Activated CD4-positive, alpha-beta T cell treated with anti-CD3 and anti-CD28 coated beads for 1 hour (primary cell): Measurements from ENCODE around the gene TIMM50.
"Not testable (repeated sequence)": the region's sequence is repeated elsewhere in the genome, so short reads cannot be mapped to it uniquely, and the experiment has no call there.

Source experiments
- DNase-seq: peaks from one replicate; pipeline ENCODE4 v3.0.0-alpha.2; 2020

Gene TIMM50

GRCh38 chr19:39480337-39481228 is at the start of gene TIMM50:
TIMM50 (plus strand) TSS chr19:39480838; CDS start chr19:39480854, 16 bp downstream.
- DNase-seq = peak; percentile 94

DNA sequence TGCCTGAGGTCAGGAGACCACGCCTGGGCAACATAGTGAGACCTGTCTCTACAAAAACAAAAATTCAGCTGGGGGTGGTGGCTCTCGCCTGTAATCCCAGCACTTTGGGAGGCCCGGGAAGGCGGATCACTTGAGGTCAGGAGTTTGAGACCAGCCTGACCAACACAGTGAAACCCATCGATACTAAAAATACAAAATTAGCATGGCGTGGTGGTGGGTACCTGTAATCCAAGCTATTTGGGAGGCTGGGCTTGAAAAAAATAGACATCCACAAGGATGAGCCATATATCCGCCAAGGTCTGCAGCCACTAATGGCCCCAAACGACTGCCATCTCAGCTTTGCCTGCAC is 48.0 kb upstream of the TIMM50 start:
- no peak for DNase-seq

DNA sequence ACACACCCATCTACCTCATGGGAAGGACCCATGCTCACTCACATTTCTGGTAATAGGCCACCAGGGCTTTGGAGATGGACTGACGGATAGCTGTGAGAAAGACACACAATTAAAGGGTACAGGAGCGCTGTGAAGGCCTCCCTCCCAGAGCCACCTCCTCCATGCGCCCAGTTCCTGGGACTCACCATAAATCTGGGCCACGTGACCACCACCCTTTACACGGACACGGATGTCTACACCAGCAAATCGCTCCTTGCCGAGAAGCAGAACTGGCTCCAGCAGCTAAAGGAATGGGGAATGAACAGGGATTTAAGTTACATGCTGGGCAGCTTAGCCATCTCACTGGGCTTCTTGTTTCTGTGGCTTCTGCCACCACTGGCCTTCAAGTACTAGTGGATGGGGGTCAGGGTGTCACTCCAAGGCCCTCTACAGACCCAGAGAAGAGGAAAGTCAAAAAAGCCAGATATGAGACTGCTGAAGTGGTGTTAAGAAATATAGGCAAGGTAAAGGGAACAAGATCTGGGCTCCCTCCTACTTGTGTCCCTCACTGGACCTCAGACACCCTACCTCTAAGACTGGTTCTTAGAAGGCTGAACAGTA is 47.1 kb upstream of the TIMM50 start:
- DNase-seq = no peak

DNA sequence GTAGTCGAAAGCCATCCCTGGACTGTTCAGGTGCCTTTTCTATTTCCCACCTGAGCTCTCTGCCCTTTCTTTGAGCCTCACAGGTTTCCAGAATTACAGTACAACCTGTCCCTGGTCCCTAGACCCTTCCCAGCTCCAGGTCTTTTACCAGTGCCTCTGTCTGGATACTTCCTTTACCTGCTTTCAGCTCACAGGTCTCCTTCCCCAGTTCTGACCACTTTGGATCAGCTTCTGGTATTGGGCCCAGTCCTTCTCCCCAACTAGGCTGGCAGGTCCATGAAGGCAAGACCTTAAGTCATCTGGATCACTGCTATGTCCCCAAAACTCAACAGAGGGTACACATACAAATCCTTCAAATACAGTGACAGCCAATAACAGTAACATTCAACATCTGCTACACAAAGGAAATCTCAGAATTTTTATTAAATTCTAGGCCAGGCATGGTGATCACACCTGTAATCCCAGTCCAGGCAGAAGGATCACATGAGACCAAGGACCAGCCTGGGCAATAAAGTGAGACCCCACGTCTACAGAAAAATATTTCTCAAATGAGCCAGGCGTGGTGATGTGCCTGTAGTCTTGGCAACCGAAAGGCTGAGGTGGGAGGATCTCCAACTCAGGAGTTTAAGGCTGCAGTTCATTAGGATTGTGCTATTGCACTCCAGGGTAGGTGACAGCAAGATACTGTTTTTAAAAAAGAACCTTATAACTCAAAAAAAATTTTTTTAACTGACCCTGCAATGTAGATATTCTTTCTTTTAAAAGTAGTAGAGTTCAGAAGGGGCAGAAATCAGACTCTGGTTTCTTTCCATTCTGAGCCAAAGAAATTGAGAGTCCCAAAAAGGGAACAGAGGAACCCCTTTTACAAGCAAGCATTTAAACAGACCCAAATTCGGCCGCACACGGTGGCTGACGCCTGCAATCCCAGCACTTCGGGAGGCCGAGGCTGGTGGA is 46.2 kb upstream of the TIMM50 start:
- no peak for DNase-seq

DNA sequence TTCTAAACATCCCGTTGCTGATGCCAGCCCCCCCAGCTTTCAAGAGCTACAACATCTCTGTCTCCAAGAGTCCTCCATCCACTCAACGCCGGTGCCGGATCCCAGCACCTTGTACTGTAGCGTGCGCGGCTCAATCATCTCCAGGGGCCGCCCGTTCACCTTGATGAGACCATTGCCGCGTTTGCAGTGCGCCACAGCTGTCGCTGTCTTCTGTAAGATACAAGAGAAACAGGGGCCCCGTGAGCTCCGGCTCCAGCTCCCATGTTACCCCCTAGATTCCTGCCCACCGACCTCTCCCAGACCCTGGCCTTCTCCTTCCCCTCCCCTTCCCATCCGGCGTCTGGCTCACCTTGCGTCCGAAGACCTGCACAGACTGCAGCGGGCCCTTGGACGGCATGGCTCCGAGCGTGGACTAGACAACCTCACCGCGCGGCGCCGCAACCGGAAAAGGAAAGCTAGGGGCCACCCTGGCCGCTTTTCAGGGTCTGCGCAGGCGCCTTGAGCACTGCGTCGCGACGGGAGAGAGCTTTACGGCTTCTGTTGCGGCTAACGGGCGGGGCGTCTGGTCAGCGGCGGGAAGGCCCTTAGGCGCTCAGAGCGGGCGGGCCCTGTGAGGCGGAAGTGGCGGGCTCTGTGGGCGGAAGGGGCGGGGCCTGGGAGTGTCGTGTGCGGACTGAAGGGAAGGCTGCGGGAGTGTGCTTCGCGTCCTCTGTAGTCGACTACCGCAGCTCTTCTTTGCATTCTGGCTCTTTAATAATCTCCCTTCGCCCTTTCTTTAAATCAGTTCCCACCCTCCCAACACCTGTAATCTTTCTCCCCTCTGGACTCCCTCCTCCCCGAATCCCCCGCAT is 44.9 kb upstream of the TIMM50 start, which contains the start of gene RPS16:
TSS of gene RPS16 (minus strand) at position 451 of the 851 bp plus-strand sequence. CDS start at position 397, 54 bp downstream.
- peak; percentile 99 for DNase-seq

- DNase-seq = no peak
These were observed 44.3 kb upstream of the TIMM50 start for GRCh38 chr19:39436350-39436716.

DNA sequence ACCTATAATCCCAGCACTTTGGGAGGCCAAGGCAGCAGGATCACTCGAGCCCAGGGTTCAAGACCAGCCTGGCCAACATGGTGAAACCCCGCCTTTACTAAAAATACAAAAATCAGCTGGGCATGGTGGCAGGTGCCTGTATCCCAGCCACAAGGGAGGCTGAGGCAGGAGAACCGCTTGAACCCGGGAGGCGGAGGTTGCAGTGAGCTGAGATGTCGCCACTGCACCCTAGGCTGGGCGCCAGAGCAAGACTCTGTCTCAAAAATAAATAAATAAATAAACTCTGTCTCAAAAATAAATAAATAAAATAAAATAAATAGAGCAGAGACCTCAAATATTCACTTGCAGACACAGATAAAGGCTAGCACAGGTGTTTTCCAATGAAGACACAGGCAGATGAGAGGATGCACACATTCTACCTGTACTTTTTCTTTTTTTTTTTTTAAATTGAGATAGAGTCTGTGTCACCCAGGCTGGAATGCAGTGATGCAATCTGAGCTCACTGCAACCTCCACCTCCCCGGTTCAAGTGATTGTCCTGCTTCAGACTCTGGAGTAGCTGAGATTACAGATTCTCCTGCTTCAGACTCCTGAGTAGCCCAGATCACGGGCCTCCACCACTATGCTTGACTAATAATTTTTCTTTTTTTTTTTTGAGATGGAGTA is 42.2 kb upstream of the TIMM50 start:
- no peak for DNase-seq

GRCh38 chr19:39444598-39445195 is 35.9 kb upstream of the TIMM50 start:
- no peak for DNase-seq

GRCh38 chr19:39445196-39446111 is 35.2 kb upstream of the TIMM50 start, which contains the start of gene SUPT5H:
SUPT5H (plus strand) TSS chr19:39445582; CDS start chr19:39445891, 309 bp downstream.
- peak; percentile 96 for DNase-seq

GRCh38 chr19:39446365-39447084 is 34.1 kb upstream of the TIMM50 start:
- DNase-seq = no peak

DNA sequence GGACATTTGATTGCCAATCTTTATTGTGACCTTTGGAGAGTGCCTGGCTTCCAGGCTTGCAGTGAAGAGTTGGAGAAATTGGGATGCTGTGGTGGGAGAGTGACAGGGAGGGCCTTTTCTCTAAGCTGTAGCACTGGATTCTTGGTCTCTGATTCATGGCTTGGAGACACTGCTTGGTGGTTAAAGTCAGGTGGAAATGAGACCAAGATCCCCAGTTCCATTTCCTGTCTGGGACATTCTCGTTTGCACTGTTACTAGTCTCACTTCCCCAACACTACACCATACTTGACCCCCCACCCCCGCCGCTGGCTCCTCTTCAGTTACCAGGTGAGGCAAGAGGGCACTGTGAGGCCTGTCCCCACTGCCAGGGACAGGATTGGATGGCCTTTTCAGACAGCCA is 32.4 kb upstream of the TIMM50 start:
- DNase-seq = no peak

GRCh38 chr19:39449116-39449797 is 31.4 kb upstream of the TIMM50 start:
- no peak for DNase-seq

- not testable (repeated sequence) for DNase-seq
These were observed 29.4 kb upstream of the TIMM50 start for GRCh38 chr19:39451257-39451656.

DNA sequence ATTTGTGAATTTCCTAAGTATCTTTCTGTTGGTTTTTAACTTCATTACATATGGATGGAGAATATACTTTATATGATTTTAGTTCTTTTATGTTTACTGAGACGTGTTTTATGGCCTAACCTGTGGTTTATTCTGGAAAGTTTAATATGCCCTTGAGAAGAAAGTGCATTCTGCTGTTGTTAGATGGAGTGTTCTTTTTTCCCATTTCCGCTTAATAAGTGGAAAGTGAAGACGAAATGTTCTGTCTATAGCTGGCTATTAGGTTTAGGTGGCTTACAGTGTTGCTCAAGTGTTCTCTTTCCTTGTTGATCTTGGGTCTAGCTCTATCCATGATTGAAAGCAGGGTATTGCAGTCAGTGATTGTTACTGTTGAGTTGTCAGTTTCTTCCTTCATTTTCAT is 17.2 kb upstream of the TIMM50 start:
- DNase-seq = no peak

GRCh38 chr19:39465956-39466747 is 14.5 kb upstream of the TIMM50 start:
- no peak for DNase-seq

DNA sequence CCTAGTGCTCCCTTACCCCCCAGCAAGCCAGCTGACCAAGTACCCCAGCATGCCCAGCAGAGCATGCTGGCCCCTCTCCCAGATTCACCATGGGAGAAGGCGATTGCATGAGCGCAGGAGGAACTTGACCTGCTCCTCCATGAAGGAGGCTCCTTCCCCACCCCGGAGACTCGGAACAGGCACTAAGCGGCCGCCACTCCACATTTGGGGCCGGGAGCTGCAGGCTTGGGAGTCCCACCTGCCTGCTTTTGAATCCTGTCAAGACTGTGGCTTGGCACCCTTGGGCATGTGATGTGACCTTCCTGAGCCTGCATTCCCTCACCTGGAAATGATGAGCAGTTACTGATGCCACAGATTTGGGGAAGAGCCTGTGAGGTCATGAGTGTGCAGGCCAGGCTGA is 12.7 kb upstream of the TIMM50 start:
- DNase-seq = no peak

- no peak for DNase-seq
These were observed 11.6 kb upstream of the TIMM50 start for GRCh38 chr19:39469036-39469435.

DNA sequence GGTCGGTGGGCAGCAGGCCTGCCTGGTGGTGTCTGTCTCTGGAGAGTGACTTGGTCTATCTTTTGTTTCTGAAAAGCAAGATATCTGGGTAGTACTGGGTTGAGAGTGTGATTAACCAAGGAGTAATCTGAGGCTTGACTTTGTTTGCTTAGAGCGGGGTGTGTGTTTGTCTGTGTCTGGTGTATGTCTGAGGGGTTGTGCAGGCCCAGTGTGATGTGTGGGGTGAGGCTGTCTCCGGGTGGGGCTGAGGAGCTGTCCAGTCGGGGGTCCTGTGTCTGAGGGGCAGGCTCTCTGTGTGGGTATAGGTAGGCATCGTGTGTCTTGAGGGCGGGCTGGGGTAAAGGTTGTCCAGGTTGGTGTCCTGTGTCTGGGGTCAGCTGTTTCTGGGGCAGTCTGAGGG is 11.1 kb upstream of the TIMM50 start:
- no peak for DNase-seq
